ENCODE data around the gene PPM1B. TPM values are rescaled to one million over a fixed set of nuclear protein-coding genes. Genes with fewer than 3 reads are reported as not detected.
A peak's percentile ranks its signal among the peaks of the same experiment; 100 is the strongest.

The PPM1B gene
- total RNA-seq, 4 donors from 2014 or later, result 35.1 to 72.6 (median 61.5) TPM

- Histone ChIP-seq H3K27me3 (no peaks in the 10 kb centered on the region), H3K27ac (peak overlapping the region; percentile 55 to 86 (median 68)), H3K36me3 (no peaks in the 10 kb centered on the region), H3K4me1 (peaks cover 0 to 15% (median 3%) of the 10 kb centered on the region in 4 donors), H3K4me3 (no peak overlapping the region), H3K9me3 (peaks cover 0 to 4% (median 0%) of the 10 kb centered on the region in 4 donors)
- DNase-seq (ENCODE audit: low spot score in 2 of 2), result peak in 1 of 2 donors; percentile 9
- WGBS, 2 donors, result 36 to 45% methylated on average over 7 of the region's 7 CpGs
- TF ChIP-seq POLR2A (IDR thresholded peaks at IDR 0.05) (no peak), EP300 (IDR thresholded peaks at IDR 0.05) (peak; percentile 63 to 81)
These were observed 99.3 kb downstream of the PPM1B start for GRCh38 chr2:44267796-44268648.

DNA sequence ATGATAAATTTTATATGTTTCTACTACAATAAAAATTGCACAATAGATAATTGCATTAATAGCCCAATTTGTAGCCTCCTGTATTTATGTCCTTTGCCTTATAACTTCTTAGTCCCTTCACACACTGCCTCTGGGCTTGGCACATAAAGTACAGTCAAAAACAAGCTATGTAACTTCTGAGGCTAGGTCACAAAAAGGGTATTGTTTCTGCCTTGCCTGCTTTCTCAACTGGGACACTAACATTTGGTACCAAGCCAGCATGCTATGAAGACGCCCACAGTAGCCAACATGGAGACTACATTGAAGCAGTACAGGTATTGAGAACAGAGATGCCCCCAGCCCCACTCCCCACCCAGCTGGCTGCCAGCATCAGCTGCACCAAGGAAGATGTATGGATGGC lies 101.2 kb downstream of the PPM1B start:
- DNase-seq (ENCODE audit: low spot score in 2 of 2), result no peak
- 17 to 41% methylated on average over 1 of the region's 1 CpG for WGBS, 2 donors
- Histone ChIP-seq H3K9me3 (peaks cover 0 to 4% (median 0%) of the 10 kb centered on the region in 4 donors), H3K27me3 (no peaks in the 10 kb centered on the region), H3K4me3 (no peak overlapping the region), H3K4me1 (peaks cover 0 to 15% (median 3%) of the 10 kb centered on the region in 4 donors), H3K27ac (peak overlapping the region in 1 of 4 donors; percentile 8), H3K36me3 (no peaks in the 10 kb centered on the region)
- TF ChIP-seq EP300 (IDR thresholded peaks at IDR 0.05), result no peak
- no peak for TF ChIP-seq POLR2A (IDR thresholded peaks at IDR 0.05)
- TF ChIP-seq CTCF (IDR thresholded peaks at IDR 0.05), result no peak

DNA sequence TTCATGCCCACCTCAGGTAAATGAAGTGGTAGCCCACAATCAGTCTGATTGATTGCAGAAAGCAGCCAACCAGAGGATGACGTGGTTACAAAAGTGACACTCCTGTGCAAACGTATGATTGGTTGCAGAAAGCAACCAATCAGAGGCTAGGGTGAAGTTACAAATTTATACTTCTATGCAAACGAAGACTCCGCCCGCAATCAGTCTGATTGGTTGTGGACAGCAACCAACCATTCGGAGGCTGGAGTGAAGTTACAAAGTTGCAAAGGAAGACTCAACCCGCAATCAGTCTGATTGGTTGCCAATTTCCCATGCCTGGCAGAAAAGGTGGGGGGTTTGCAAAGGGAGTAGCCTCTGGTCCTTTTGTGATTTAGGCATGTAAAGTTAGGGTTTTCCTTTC lies 102.6 kb downstream of the PPM1B start:
- 95 to 96% methylated on average over 7 of the region's 7 CpGs for WGBS, 2 donors
- Histone ChIP-seq H3K9me3 (peaks cover 0 to 4% (median 0%) of the 10 kb centered on the region in 4 donors), H3K36me3 (no peaks in the 10 kb centered on the region), H3K4me1 (peaks cover 0 to 15% (median 3%) of the 10 kb centered on the region in 4 donors), H3K27me3 (no peaks in the 10 kb centered on the region), H3K4me3 (no peak overlapping the region), H3K27ac (no peak overlapping the region)
- TF ChIP-seq POLR2A (IDR thresholded peaks at IDR 0.05), result no peak
- TF ChIP-seq CTCF (IDR thresholded peaks at IDR 0.05), result no peak
- TF ChIP-seq EP300 (IDR thresholded peaks at IDR 0.05), result no peak
- no peak for DNase-seq (ENCODE audit: low spot score in 2 of 2)

DNA sequence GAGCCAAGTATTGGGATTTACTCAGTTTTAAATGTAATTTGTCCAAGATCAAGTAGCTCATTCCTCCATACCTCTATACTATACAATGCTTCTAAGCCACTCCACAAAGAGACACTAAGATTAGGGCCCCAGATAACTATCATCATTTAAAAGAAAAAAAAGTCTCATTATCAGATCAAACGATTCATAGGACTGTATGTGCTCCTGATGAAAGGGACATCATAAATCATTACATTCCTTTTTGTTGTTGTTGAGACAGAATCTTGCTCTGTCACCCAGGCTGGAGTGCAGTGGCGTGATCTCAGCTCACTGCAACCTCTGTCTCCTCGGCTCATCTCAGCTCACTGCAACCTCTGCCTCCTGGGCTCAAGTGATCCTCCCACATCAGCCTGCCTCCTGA lies 104.4 kb downstream of the PPM1B start:
- DNase-seq (ENCODE audit: low spot score in 2 of 2), result no peak
- H3K4me1 ChIP-seq, result peaks cover 0 to 6% (median under 1%) of the 10 kb centered on the region in 4 donors
- no peak overlapping the region for H3K27ac ChIP-seq
- H3K9me3 ChIP-seq, result peaks cover 0 to 4% (median 0%) of the 10 kb centered on the region in 4 donors
- H3K36me3 ChIP-seq, result no peaks in the 10 kb centered on the region
- 66 to 70% methylated on average over 3 of the region's 3 CpGs for WGBS, 2 donors
- no peak overlapping the region for H3K4me3 ChIP-seq
- TF ChIP-seq POLR2A (IDR thresholded peaks at IDR 0.05), result no peak
- no peak for TF ChIP-seq EP300 (IDR thresholded peaks at IDR 0.05)
- TF ChIP-seq CTCF (IDR thresholded peaks at IDR 0.05), result no peak
- no peaks in the 10 kb centered on the region for H3K27me3 ChIP-seq

- H3K27ac ChIP-seq, result no peak overlapping the region
- H3K27me3 ChIP-seq, result no peaks in the 10 kb centered on the region
- no peaks in the 10 kb centered on the region for H3K36me3 ChIP-seq
- TF ChIP-seq POLR2A (IDR thresholded peaks at IDR 0.05), result no peak
- no peak for TF ChIP-seq EP300 (IDR thresholded peaks at IDR 0.05)
- TF ChIP-seq CTCF (IDR thresholded peaks at IDR 0.05), result no peak
- WGBS, 2 donors, result 59 to 70% methylated on average over 2 of the region's 2 CpGs
- peaks cover 0 to 4% (median 0%) of the 10 kb centered on the region in 4 donors for H3K9me3 ChIP-seq
- peaks cover 0 to 3% (median 0%) of the 10 kb centered on the region in 4 donors for H3K4me1 ChIP-seq
- no peak overlapping the region for H3K4me3 ChIP-seq
- no peak for DNase-seq (ENCODE audit: low spot score in 2 of 2)
These were observed 104.9 kb downstream of the PPM1B start for GRCh38 chr2:44273596-44273995.
